ENCODE results near the gene KCNE1. TPM values are rescaled to one million over a fixed set of nuclear protein-coding genes. Genes with fewer than 3 reads are reported as not detected.
"Not testable (repeated sequence)": the region's sequence is repeated elsewhere in the genome, so short reads cannot be mapped to it uniquely, and the experiment has no call there.

Gene KCNE1
- total RNA-seq, 1 experiment from 2014 or later = 0.06 TPM

- H3K27ac ChIP-seq; DNase-seq; H3K27me3 ChIP-seq; H3K9me3 ChIP-seq (replicated peaks); H3K4me3 ChIP-seq; H3K4me1 ChIP-seq; H3K36me3 ChIP-seq: not testable (repeated sequence)
Observed at GRCh38 chr21:34447018-34447417, 65.0 kb downstream of the KCNE1 start.

- not testable (repeated sequence) for DNase-seq; H3K27ac ChIP-seq; H3K27me3 ChIP-seq; H3K9me3 ChIP-seq (replicated peaks); H3K36me3 ChIP-seq; H3K4me1 ChIP-seq; H3K4me3 ChIP-seq
Observed at GRCh38 chr21:34443486-34443885, 68.5 kb downstream of the KCNE1 start.

- H3K4me3 ChIP-seq; H3K27ac ChIP-seq; H3K27me3 ChIP-seq; H3K4me1 ChIP-seq; H3K9me3 ChIP-seq (replicated peaks); DNase-seq; H3K36me3 ChIP-seq: not testable (repeated sequence)
Observed at GRCh38 chr21:34429710-34430109, 82.3 kb downstream of the KCNE1 start.

- not testable (repeated sequence) for H3K36me3 ChIP-seq; DNase-seq; H3K4me3 ChIP-seq; H3K27me3 ChIP-seq; H3K27ac ChIP-seq; H3K9me3 ChIP-seq (replicated peaks); H3K4me1 ChIP-seq
Observed at GRCh38 chr21:34428441-34428840, 83.6 kb downstream of the KCNE1 start.

DNA sequence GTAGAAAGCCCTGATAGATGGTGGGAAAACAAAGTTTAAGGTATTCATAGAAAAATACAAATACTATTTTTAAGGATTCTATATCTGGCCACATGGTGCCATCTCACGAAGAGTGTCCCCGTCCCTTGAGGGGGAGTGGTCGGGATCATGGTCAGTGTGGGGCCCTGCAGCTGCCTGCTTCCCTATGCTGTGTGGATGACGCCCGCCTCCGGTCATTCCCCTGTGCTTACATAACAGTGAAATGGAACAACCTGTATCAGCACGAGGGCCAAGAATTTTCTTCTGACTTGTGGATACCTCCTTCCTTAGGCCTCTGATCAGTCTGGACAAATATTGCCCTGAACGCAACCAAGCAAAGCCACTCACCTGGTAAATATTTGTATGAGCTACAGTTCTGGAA, 84.7 kb downstream of the KCNE1 start:
- not testable (repeated sequence) for H3K9me3 ChIP-seq (replicated peaks); H3K4me1 ChIP-seq; H3K27ac ChIP-seq; H3K36me3 ChIP-seq; DNase-seq; H3K27me3 ChIP-seq; H3K4me3 ChIP-seq

DNA sequence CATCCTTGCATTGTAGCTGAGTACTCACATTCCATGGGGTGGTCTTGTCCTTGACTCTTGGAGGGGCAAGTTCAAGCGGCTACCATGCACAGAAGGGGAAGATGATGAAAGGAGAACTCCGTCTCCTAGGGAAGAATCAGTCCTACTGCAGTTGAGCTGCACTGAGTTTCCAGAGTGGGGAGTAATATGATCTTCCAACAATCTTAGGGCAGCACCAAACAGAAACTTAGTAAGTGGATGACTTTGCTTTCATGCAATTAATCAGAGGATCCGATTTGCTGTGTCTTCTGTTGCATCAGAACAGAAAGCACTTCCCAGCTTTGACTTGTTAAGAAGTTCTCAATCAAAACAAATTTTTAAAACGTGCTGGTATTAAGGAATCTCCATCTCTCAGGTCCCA, 88.2 kb downstream of the KCNE1 start, which contains the start of gene SMIM34:
SMIM34 (minus strand) TSS at position 147 of the 400 bp plus-strand sequence; CDS start at position 35, 112 bp downstream.
- H3K36me3 ChIP-seq = not testable (repeated sequence)

DNA sequence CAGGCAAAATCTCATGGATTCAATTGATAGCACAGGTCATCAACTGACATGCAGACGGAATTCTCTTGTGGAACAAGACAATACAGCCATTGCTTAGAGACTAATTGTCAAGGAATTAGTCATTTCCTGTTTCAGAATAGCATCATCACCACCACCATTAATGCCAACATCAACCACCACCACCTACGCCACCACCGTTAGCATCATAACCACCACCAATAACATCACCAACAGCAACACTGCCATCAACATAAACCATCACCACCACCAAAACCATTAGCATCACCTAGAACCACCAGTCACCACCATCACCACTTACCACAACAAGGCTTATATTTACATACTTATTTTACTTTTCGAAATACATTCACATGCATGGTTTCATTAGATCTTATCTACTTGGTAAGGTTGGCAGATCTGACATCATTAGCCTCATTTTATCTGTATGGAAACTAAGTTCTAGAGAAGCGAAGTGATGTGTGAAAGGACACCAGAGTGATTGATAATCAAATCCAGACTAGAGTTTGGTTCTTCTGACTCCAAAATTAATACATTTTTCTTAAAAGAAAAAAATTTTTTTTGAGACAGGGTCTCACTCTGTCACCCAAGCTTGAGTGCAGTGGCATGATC, 94.4 kb downstream of the KCNE1 start:
- not testable (repeated sequence) for DNase-seq; H3K9me3 ChIP-seq (replicated peaks); H3K4me1 ChIP-seq; H3K4me3 ChIP-seq; H3K27ac ChIP-seq; H3K27me3 ChIP-seq; H3K36me3 ChIP-seq

More for the DNA sequence above, 88.2 kb downstream of the KCNE1 start, which contains the start of gene SMIM34:
- not testable (repeated sequence) for DNase-seq; H3K27ac ChIP-seq; H3K4me1 ChIP-seq; H3K9me3 ChIP-seq (replicated peaks); H3K4me3 ChIP-seq; H3K27me3 ChIP-seq

DNA sequence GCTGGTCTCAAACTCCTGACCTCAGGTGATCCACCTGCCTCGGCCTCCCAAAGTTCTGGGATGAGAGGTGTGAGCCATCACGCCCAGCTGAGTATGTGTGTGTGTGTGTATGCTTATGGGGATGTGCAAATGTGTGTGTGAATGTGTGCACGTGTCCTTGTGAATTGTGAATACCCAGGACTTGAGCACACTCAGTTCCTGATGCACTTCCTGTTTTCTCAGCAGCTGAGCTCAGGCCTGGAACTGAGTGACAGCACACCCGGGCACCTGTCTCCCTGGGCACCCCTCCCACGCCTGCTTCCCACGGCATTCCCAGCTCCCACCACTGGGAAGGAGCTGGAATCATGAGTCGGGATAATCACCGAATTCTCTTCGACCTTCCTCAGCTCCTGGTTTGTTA, 104.7 kb downstream of the KCNE1 start:
- H3K36me3 ChIP-seq; H3K4me1 ChIP-seq; DNase-seq; H3K27ac ChIP-seq; H3K27me3 ChIP-seq; H3K4me3 ChIP-seq; H3K9me3 ChIP-seq (replicated peaks): not testable (repeated sequence)

DNA sequence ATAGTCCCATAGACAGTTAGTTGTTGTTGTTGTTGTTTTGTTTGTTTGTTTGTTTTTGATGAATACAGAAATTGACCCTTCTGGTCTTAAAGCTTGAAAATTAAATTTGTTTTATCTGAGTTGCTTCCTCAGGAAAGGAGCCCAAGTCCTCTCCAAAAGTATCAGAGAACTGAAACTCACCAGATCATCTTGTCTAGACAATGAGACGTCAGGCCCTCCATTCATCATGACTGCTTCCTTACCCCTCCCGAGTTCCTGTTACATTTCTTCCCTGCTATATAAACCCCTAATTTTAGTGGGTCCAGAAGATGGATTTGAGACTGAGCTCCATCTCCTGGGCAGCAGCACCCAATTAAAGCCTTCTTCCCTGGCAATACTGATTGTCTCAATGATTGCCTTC, 105.3 kb downstream of the KCNE1 start:
- not testable (repeated sequence) for H3K27ac ChIP-seq; H3K9me3 ChIP-seq (replicated peaks); DNase-seq; H3K4me1 ChIP-seq; H3K36me3 ChIP-seq; H3K4me3 ChIP-seq; H3K27me3 ChIP-seq

DNA sequence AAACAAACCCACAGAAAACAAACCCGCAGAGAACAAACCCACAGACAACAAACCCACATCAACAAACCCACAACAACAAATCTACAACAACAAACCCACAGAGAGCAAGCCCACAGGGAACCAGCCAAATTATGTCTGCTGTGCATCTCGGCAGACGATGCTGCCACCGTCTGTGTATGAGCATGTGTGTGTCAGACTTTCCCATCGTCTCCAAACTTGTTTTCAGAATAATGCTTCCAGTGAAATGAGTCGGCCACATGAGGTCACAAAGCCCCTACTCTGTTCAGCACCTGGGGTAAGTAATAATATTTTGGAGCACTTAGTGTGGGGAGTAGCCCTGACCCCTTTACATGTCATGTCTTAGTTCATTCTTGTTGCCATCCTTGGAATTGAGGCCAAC, 105.9 kb downstream of the KCNE1 start:
- H3K4me3 ChIP-seq; H3K4me1 ChIP-seq; H3K9me3 ChIP-seq (replicated peaks); H3K36me3 ChIP-seq; H3K27me3 ChIP-seq; DNase-seq; H3K27ac ChIP-seq: not testable (repeated sequence)

GRCh38 chr21:34405686-34406085, 106.3 kb downstream of the KCNE1 start:
- H3K4me1 ChIP-seq; H3K27ac ChIP-seq; H3K36me3 ChIP-seq; H3K9me3 ChIP-seq (replicated peaks); H3K4me3 ChIP-seq; DNase-seq; H3K27me3 ChIP-seq: not testable (repeated sequence)

DNA sequence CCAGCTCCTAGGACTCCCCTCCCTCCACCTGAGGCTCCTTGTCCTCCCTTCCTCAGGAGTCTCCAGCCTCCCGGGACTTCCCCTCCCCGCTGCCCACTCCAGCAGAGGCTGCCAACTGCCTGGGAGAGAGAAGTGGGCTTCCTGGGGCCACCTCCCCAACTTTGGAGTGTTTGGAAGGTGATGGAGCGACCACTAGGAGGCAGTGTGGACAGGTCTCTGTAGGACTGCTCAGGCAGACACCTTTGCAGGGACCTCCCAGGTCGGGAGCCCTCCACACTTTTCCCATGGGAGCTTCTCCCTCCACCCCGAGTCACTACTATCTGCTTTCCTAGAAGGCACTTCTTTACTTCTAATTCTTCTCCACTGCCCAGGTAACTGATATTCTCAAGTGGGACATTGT, 107.3 kb downstream of the KCNE1 start:
- H3K4me3 ChIP-seq; H3K36me3 ChIP-seq; H3K27me3 ChIP-seq; H3K9me3 ChIP-seq (replicated peaks); DNase-seq; H3K27ac ChIP-seq; H3K4me1 ChIP-seq: not testable (repeated sequence)

- not testable (repeated sequence) for H3K4me3 ChIP-seq; H3K36me3 ChIP-seq; H3K4me1 ChIP-seq; H3K9me3 ChIP-seq (replicated peaks); H3K27me3 ChIP-seq; H3K27ac ChIP-seq; DNase-seq
Observed at GRCh38 chr21:34400522-34400921, 111.5 kb downstream of the KCNE1 start.

Other genes with a start within 250 kb of the KCNE1 start
- 0.12 TPM in 1 of 2 replicates, not detected in the other for gene KCNE2, start 148.2 kb downstream of the KCNE1 start, total RNA-seq (2014; rRNA removed; shearing (Covaris generic))
- gene SMIM11, start 136.7 kb downstream of the KCNE1 start, total RNA-seq (2014; rRNA removed; shearing (Covaris generic)) = 15.5 and 36.8 TPM in 2 replicates
- gene SMIM34, start 88.3 kb downstream of the KCNE1 start, total RNA-seq (2014; rRNA removed; shearing (Covaris generic)) = not detected in 2 replicates
- gene RCAN1, start 102.9 kb upstream of the KCNE1 start, total RNA-seq (2014; rRNA removed; shearing (Covaris generic)) = 23.6 and 28.3 TPM in 2 replicates
- 0.03 TPM in 1 of 2 replicates, not detected in the other for gene CLIC6, start 156.8 kb upstream of the KCNE1 start, total RNA-seq (2014; rRNA removed; shearing (Covaris generic))

Data from SJCRH30 (cell line).